Neural progenitor cell (in vitro differentiated cells): Measurements from ENCODE around the gene CABP2.

Source experiments
- EZH2 ChIP-seq: fragments of 200-600 bp; sonication (generic); IDR thresholded peaks from 2 replicates; pipeline ENCODE4 v1.6.1; 2017; ENCODE audit warnings: antibody characterized with exemption, mild to moderate bottlenecking, moderate library complexity
- TF ChIP-seq, protein P1 (sequence below): fragments of 200-600 bp; sonication (generic); IDR thresholded peaks from 2 replicates; pipeline ENCODE4 v1.5.1; 2017; ENCODE audit warnings: antibody characterized with exemption, mild to moderate bottlenecking

DNA sequence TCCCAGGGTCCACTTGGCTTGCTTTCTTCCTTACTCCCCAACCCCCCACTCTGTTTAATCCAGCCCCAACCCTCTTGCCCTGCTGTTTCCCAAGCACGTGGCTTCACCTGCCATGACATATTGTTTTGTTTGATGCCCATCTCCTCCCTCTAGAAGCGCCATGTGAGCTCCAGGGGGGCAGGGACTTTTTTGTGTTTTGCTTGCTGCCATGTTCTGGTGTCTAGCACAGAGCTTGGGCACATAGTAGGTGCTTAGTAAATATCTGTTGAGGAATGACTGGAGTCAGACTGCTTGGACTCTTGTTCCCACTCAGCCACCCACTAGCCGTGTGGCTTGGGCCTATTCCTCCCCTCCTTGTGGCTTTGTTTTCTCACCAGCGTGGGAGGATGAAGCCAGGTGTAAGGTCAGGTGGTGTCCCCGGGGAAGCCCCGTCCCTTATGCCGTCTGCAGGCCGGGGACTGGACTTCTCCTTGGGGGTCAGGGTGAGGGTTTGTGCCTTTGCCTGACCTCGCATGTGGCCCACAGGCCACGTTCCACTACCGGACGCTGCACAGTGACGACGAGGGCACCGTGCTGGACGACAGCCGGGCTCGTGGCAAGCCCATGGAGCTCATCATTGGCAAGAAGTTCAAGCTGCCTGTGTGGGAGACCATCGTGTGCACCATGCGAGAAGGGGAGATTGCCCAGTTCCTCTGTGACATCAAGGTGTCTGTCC lies 36.6 kb downstream of the CABP2 start:
- TF ChIP-seq, protein P1, sequence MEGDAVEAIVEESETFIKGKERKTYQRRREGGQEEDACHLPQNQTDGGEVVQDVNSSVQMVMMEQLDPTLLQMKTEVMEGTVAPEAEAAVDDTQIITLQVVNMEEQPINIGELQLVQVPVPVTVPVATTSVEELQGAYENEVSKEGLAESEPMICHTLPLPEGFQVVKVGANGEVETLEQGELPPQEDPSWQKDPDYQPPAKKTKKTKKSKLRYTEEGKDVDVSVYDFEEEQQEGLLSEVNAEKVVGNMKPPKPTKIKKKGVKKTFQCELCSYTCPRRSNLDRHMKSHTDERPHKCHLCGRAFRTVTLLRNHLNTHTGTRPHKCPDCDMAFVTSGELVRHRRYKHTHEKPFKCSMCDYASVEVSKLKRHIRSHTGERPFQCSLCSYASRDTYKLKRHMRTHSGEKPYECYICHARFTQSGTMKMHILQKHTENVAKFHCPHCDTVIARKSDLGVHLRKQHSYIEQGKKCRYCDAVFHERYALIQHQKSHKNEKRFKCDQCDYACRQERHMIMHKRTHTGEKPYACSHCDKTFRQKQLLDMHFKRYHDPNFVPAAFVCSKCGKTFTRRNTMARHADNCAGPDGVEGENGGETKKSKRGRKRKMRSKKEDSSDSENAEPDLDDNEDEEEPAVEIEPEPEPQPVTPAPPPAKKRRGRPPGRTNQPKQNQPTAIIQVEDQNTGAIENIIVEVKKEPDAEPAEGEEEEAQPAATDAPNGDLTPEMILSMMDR: no peak
- TF ChIP-seq EZH2: no peak
